Uterus (tissue), 2 donors: Measurements from ENCODE around the gene DMRTC1B.
"Not testable (repeated sequence)": the region's sequence is repeated elsewhere in the genome, so short reads cannot be mapped to it uniquely, and the experiment has no call there.

ENCODE experiments used
- POLR2A ChIP-seq, 2 donors: fragments of 450-650 bp; IDR thresholded peaks; one replicate each; pipeline ENCODE4 v1.6.1; 2016; ENCODE audit warnings: antibody characterized with exemption in 2 of 2, mild to moderate bottlenecking in 1 of 2, moderate library complexity in 1 of 2
- TF ChIP-seq, protein P1 (sequence below), 4 experiments: fragments of 200-600 bp in 2 of 4; fragments of 450-650 bp in 2 of 4; sonication (generic) in 2 of 4; IDR thresholded peaks; one replicate each; pipeline ENCODE4 v1.5.1; 2016 to 2019; ENCODE audit warnings: antibody characterized with exemption in 4 of 4, mild to moderate bottlenecking in 2 of 4, moderate library complexity in 1 of 4

DNA sequence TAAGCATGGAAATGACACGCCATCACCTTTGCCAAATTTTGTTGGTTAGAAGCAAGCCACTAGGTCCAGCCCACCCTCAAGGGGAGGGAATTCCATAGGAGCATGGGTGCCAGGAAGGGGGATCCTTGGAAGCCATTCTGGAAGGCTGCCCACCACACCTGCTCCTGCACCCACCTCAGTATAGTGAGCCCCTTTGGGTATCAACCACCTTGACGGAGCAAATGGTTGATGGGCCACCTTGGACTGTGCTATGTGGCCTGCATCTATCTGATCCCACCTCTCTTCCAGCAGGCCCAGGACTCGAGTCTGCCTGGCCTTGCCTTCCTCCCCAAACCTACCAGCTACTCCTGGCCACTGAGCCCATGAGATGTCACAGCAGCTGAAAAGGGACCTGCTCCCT, 13.7 kb downstream of the DMRTC1B start:
- not testable (repeated sequence) for TF ChIP-seq POLR2A (IDR thresholded peaks at IDR 0.05)
- TF ChIP-seq, protein P1, sequence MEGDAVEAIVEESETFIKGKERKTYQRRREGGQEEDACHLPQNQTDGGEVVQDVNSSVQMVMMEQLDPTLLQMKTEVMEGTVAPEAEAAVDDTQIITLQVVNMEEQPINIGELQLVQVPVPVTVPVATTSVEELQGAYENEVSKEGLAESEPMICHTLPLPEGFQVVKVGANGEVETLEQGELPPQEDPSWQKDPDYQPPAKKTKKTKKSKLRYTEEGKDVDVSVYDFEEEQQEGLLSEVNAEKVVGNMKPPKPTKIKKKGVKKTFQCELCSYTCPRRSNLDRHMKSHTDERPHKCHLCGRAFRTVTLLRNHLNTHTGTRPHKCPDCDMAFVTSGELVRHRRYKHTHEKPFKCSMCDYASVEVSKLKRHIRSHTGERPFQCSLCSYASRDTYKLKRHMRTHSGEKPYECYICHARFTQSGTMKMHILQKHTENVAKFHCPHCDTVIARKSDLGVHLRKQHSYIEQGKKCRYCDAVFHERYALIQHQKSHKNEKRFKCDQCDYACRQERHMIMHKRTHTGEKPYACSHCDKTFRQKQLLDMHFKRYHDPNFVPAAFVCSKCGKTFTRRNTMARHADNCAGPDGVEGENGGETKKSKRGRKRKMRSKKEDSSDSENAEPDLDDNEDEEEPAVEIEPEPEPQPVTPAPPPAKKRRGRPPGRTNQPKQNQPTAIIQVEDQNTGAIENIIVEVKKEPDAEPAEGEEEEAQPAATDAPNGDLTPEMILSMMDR (IDR thresholded peaks at IDR 0.05), result not testable (repeated sequence)
